Testis (tissue), 3 donors: ENCODE measurements around the gene MRPL52. TPM values are rescaled to one million over a fixed set of nuclear protein-coding genes. Genes with fewer than 3 reads are reported as not detected.
A peak's percentile ranks its signal among the peaks of the same experiment; 100 is the strongest.
"Not testable (repeated sequence)": the region's sequence is repeated elsewhere in the genome, so short reads cannot be mapped to it uniquely, and the experiment has no call there.

Source experiments
- DNase-seq: peaks from one replicate; pipeline ENCODE4 v3.0.0-alpha.2; 2019
- H3K27ac ChIP-seq, 2 donors: fragments of 200-600 bp; sonication (generic); one replicate each; pipeline ENCODE4 v1.5.1; 2019
- H3K27me3 ChIP-seq: fragments of 200-600 bp; sonication (generic); one replicate; pipeline ENCODE4 v1.5.1; 2019
- H3K36me3 ChIP-seq: fragments of 200-600 bp; sonication (generic); one replicate; pipeline ENCODE4 v1.5.1; 2017; ENCODE audit warnings: low read depth; ENCODE audit errors: missing control alignments
- H3K4me1 ChIP-seq: fragments of 200-600 bp; sonication (generic); one replicate; pipeline ENCODE4 v1.5.1; 2019
- H3K4me3 ChIP-seq, 2 donors: fragments of 200-600 bp; sonication (generic); one replicate each; pipeline ENCODE4 v1.5.1; 2017 to 2019
- H3K9me3 ChIP-seq: fragments of 200-600 bp; sonication (generic); one replicate; pipeline ENCODE4 v1.5.1; 2017
- CTCF ChIP-seq, 3 experiments: fragments of 450-650 bp in 2 of 3; fragments of 200-600 bp in 1 of 3; sonication (generic) in 1 of 3; IDR thresholded peaks; one replicate each; pipeline ENCODE4 v1.5.1; 2016 to 2019; ENCODE audit warnings: antibody characterized with exemption in 3 of 3, mild to moderate bottlenecking in 2 of 3, moderate library complexity in 1 of 3
- POLR2A ChIP-seq: fragments of 450-650 bp; IDR thresholded peaks from one replicate; pipeline ENCODE4 v1.6.1; 2017; ENCODE audit warnings: antibody characterized with exemption, mild to moderate bottlenecking, moderate library complexity
- WGBS, 2 donors: methylation state at CpG; one replicate each; pipeline ENCODE4 v1.1.5; 2018; 5-methylcytosine and 5-hydroxymethylcytosine counted together
- intact Hi-C: fragments of 100-400 bp; cut with DNase I; formaldehyde crosslinking; loops from one replicate; pipeline ENCODE4 v1.15.1; 2023; ENCODE audit warnings: low total_unique reads
- polyA plus RNA-seq: library from polyadenylated mRNA; stranded (reverse); fragments of 350-450 nt; fragmentation: Illumina TruSeq; extraction: RNeasy Lipid Tissue Mini Kit (QIAGEN cat#74804); gene quantifications from one replicate; pipeline ENCODE4 v1.2.3, GENCODE V29; 2014; ENCODE audit warnings: low read depth, low replicate concordance; ENCODE audit not compliant: insufficient read depth
- total RNA-seq, 2 donors: library from RNA; depleted of rRNA; stranded (reverse); fragments of >200 nt; gene quantifications; one replicate each; pipeline ENCODE4 v1.2.3, GENCODE V29; 2016

MRPL52 gene
- total and polyA plus RNA-seq, 3 donors from 2014 or later: 31.1 to 77.0 (median 47.0) TPM

- Histone ChIP-seq H3K9me3 (no peaks in the 10 kb centered on the region), H3K27me3 (no peaks in the 10 kb centered on the region), H3K27ac (no peak overlapping the region), H3K4me1 (peaks cover 16% of the 10 kb centered on the region), H3K4me3 (no peak overlapping the region), H3K36me3 (no peaks in the 10 kb centered on the region)
- WGBS, 2 donors: 97 to 100% methylated on average over 1 of the region's 1 CpG
- TF ChIP-seq POLR2A: no peak
- intact Hi-C loops: no loop called here
- no peak for DNase-seq
Measured at GRCh38 chr14:22820731-22821130, 9.0 kb upstream of the MRPL52 start.

- intact Hi-C loops: no loop called here
- Histone ChIP-seq H3K27ac (no peak overlapping the region), H3K27me3 (no peaks in the 10 kb centered on the region), H3K36me3 (no peaks in the 10 kb centered on the region), H3K4me3 (peak overlapping the region in 1 of 2 donors; percentile 58), H3K4me1 (peaks cover 16% of the 10 kb centered on the region), H3K9me3 (no peaks in the 10 kb centered on the region)
- no peak for TF ChIP-seq CTCF (IDR thresholded peaks at IDR 0.05)
- no peak for TF ChIP-seq POLR2A
- no peak for DNase-seq
- WGBS, 2 donors: 58 to 61% methylated on average over 24 of the region's 24 CpGs
Measured at GRCh38 chr14:22821193-22822015, 8.3 kb upstream of the MRPL52 start.

DNA sequence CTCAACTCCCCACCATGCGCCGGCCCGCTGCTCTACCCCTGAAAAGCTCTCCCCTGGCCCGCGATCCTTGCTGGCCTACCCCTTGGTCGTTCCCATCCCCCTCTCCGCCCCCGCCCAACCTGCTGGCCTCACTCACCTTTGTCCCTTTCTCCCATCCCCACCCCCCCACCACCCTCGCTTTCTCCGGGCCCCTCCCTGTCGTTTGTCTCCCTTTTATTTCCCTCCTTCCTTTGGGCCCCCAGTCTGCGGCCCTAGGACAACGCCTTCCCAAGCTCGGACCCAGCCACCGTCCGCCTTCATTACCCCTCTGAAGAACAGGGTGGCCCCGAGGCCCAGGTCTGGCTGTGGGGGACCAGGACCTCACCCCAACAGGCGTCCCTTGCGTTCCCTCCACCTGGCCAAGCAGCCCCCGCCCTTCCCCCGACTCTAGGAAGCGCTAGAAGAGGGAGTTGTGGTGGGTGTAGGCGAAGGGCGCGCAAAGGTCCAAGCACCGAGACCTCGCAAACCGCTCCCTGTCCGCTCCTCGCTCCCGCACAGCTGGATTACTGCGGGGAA, 7.6 kb upstream of the MRPL52 start:
- no peaks in the 10 kb centered on the region for H3K9me3 ChIP-seq
- H3K4me3 ChIP-seq: peak overlapping the region; percentile 32 to 58
- WGBS, 2 donors: 43 to 50% methylated on average over 17 to 31 of the region's 32 CpGs
- no peaks in the 10 kb centered on the region for H3K27me3 ChIP-seq
- no peak overlapping the region for H3K27ac ChIP-seq
- H3K36me3 ChIP-seq: no peaks in the 10 kb centered on the region
- no peak for TF ChIP-seq POLR2A
- TF ChIP-seq CTCF (IDR thresholded peaks at IDR 0.05): no peak
- DNase-seq: no peak
- peaks cover 16% of the 10 kb centered on the region for H3K4me1 ChIP-seq
- intact Hi-C loops: no loop called here

GRCh38 chr14:22822571-22823098, 7.1 kb upstream of the MRPL52 start:
- intact Hi-C loops: no loop called here
- peak; percentile 40 to 75 (median 70) for TF ChIP-seq CTCF (IDR thresholded peaks at IDR 0.05)
- no peak for TF ChIP-seq POLR2A
- Histone ChIP-seq H3K27ac (no peak overlapping the region), H3K27me3 (no peaks in the 10 kb centered on the region), H3K36me3 (no peaks in the 10 kb centered on the region), H3K4me1 (peaks cover 16% of the 10 kb centered on the region), H3K4me3 (peak overlapping the region; percentile 32 to 58), H3K9me3 (no peaks in the 10 kb centered on the region)
- peak; percentile 65 for DNase-seq
- 1% methylated on average over 12 to 34 of the region's 34 CpGs for WGBS, 2 donors

- H3K4me1 ChIP-seq: peaks cover 16% of the 10 kb centered on the region
- WGBS, 2 donors: 30 to 47% methylated on average over 8 of the region's 8 CpGs
- no peaks in the 10 kb centered on the region for H3K36me3 ChIP-seq
- no peak for TF ChIP-seq CTCF (IDR thresholded peaks at IDR 0.05)
- TF ChIP-seq POLR2A: no peak
- H3K4me3 ChIP-seq: no peak overlapping the region
- DNase-seq: no peak
- intact Hi-C loops: no loop called here
- no peaks in the 10 kb centered on the region for H3K27me3 ChIP-seq
- no peak overlapping the region for H3K27ac ChIP-seq
- H3K9me3 ChIP-seq: no peaks in the 10 kb centered on the region
Measured at GRCh38 chr14:22824711-22825359, 4.9 kb upstream of the MRPL52 start.

- WGBS, 2 donors: 58 to 73% methylated on average over 12 of the region's 12 CpGs
- H3K27ac ChIP-seq: peak overlapping the region; percentile 35 to 55
- intact Hi-C loops, H3K36me3 ChIP-seq, H3K9me3 ChIP-seq, DNase-seq, H3K27me3 ChIP-seq, H3K4me1 ChIP-seq: not testable (repeated sequence)
- H3K4me3 ChIP-seq: peak overlapping the region; percentile 60 to 74
Measured at GRCh38 chr14:22829076-22829660, 519 bp upstream of the MRPL52 start.
